Measurements from ENCODE around the gene CD151. TPM values are rescaled to one million over a fixed set of nuclear protein-coding genes. Genes with fewer than 3 reads are reported as not detected.

The CD151 gene
- total RNA-seq, 1 experiment from 2014 or later = 233 TPM

DNA sequence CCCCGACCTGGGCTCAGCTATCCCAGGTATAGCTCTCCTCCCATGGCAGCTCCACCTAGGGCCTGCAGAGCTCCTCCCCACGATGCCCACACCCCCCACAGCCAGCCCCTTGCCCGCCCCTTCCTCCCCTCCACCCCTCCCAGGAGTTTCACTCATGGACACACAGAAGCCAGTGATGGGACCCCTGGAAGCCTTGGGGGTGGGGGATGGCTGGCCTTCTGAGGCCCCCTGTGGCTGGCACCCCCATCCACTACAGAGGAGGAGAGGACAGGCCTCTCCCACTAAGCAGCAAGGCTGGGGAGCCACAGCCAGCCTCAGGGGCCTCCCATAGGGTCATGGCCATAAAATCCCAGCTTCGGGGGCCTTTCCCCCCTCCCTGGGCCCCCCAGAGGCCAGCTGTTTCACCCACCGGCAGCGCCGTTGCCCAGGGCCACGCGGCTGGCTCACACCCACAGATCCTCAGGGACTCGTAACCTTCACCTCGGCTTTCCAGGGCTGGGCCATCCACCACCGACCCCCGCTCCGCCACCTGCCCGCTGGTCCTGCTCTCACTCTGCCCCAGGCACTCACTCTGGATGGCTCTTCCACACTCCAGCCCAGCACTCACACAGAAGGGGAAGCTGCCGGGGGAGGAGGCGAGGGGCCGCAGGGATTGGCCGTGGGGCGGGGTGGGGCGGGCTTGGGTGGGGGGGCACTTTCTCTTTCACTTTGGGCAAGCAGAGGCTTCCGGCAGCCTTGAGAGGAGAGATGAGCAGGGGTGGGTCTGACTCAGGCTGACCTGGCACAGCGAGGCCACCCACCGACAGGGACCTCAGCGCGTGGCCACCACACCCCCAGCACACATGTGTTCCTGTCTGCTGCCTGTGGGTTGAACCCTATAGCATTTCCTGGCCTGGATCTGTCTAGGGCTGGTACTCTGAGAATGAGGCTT, 36.9 kb upstream of the CD151 start:
- DNase-seq (ENCODE audit: low read depth, low spot score) = peak; percentile 60
- in situ Hi-C loops (cut with HindIII; ENCODE audit: low pct_unique_long_range_greater_than_20kb, low sequenced_read_pairs) = no loop called here

DNA sequence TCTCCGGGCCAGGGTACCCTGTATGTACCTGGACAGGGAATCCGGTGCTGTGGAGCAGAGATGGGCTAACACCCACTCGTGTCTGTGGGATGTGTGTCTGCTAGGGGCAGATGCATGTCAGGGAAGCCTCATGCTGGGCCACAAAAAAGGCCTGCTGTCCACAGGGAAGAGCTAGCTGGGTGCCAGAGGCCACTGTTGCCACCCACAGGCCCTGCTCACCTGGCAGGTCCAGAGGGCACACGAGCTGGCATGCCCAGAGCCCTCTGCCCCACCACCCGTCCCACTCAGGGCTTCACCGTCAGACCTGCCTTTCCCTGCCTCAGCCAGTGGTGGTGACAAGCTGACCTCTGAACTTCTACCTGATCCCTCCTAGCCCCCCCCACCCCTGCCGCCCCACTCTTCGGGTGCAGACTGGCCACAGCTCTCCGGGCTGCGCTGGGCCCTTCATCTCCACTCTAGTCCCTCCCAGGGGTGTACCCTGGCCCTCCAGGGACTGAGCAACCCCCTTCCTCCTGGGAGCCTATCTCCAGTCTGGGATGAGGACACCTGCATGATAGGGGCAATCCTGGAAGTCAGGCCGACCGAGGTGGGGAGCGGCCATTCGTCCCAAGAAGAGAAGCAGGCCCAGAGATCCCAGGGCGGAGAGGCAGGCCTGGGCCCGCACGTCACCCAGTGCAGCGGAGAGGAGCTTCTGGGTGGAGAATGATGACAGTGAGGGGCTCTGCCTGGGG, 36.0 kb upstream of the CD151 start:
- DNase-seq (ENCODE audit: low read depth, low spot score) = no peak
- in situ Hi-C loops (cut with HindIII; ENCODE audit: low pct_unique_long_range_greater_than_20kb, low sequenced_read_pairs) = no loop called here

DNA sequence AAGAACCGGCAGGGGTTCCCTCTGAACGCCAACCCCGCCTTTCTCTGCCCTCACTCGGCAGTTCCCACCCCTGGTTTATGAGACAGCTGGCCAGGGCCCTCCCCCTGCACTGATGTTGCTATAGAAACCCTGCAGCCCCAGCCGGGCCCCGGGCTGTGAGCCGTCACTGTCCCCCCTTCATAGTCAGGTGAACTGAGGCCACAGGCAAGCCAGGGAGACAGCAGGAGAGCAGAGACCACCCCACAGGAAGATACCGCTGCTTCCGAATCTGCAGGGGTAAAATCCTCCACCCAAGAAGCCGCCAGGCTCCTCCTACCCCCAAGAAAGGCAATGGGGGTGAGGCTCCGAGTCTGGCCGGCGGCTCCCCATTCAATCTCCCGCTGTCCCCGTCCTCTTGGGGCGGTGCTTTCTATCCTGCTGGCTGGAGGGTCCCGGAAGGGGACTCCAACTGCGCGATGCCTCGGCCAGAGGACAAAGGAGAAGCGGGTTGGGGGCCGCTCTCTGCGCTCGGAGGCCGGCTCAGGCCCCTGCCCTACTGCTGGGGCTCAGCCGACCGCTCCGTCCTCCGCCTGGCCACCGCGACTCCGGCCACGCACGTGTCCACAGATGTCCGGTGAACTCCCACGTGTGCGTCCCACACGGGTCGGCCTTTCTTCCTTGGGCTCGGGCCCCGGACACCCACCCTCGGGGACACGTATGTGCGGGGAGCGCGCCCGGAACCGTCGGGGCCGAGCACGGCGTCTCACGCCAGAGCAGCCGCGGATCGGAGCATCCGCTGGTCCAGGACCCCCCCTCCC, 35.3 kb upstream of the CD151 start:
- peak; percentile 65 for DNase-seq (ENCODE audit: low read depth, low spot score)
- in situ Hi-C loops (cut with HindIII; ENCODE audit: low pct_unique_long_range_greater_than_20kb, low sequenced_read_pairs) = no loop called here

DNA sequence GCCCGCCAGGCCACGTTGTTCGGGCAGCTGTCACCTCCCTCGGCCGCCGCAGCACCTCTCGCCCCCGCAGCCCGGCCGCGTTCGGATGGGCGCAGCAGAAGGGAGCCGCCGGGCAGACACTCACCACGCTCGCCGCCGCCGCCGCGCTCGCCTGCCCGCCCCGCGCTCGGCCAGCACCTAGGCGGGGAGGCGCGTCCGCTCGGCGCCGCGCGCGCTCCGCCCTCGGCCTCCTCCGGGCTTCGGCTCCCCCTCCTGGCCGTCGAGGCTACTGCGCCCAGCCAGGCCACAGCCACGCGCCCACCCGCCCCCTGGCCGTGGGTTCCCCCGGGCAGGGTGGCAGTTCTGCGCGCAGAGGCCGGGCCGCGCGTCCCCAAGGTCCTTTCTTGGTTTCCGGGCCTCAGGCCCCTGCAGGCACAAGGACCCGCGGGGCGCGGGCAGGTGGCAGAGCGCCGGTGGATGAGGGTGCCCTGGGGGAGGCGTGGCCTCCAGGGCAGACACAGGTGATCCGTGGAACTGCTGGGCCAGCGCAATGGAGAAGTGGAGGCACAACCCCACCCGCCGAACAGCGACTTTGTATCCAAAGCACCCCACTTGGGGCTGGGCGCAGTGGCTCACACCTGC, 34.5 kb upstream of the CD151 start, which contains the start of gene SLC25A22:
SLC25A22 (minus strand) TSS at position 189 of the 621 bp plus-strand sequence. CDS start 3,275 bp downstream, outside the sequence.
- in situ Hi-C loops (cut with HindIII; ENCODE audit: low pct_unique_long_range_greater_than_20kb, low sequenced_read_pairs) = no loop called here

DNA sequence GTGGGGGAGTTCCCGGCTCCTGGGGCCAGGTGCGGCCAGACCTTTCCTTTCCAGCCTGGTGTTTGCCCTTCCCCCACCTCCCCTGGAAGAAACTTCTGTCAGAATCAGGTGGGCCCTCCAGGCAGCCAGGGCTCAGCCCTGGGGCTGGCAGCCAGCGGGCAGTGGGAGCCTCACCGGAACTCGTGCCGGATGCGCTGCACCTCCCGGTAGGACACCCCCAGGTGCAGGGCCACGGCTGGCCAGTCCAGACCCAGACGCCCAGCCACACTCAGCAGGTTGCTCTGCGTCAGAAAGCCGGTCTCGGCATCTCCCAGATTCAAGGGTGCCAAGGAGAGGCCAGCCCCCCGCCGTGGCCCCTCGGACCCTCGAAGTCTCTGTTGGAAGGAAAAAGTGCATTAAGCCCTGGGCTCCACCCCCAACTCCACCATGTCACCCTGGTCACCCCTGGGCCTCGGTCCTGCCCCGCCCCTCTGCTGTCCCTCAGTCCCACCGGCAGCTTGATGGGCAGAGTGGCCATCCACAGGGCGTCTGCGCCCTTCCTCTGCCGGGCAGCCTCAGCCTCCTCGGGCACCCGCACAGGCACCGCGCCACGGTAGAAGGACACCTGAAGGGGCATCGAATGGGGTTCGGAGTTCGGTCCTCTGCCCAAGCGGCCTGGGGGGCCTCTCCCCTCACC, 33.0 kb upstream of the CD151 start:
- no peak for DNase-seq (ENCODE audit: low read depth, low spot score)
- in situ Hi-C loops (cut with HindIII; ENCODE audit: low pct_unique_long_range_greater_than_20kb, low sequenced_read_pairs) = no loop called here

More for the DNA sequence above, 34.5 kb upstream of the CD151 start, which contains the start of gene SLC25A22:
- DNase-seq (ENCODE audit: low read depth, low spot score) = peak; percentile 76

DNA sequence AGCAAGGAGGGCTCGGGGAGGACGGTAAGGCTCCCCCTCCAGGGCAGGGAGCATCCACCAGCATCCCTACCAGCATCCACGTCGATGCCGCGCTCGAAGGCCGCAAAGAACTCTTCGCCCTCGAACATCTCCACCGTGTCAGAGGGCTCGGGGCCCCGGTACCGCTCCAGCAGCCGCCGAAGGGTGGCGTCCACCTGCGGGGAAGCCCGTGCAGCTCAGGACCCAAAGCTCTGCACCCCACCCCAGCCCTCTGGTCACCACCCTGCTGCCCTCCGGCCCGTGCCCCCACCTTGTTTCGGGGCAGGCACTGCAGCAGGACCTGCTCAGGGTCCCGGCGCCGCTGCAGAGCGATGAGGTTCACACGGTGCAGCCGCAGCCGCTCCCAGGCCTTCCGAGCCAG, 32.3 kb upstream of the CD151 start:
- no peak for DNase-seq (ENCODE audit: low read depth, low spot score)
- in situ Hi-C loops (cut with HindIII; ENCODE audit: low pct_unique_long_range_greater_than_20kb, low sequenced_read_pairs) = no loop called here

DNA sequence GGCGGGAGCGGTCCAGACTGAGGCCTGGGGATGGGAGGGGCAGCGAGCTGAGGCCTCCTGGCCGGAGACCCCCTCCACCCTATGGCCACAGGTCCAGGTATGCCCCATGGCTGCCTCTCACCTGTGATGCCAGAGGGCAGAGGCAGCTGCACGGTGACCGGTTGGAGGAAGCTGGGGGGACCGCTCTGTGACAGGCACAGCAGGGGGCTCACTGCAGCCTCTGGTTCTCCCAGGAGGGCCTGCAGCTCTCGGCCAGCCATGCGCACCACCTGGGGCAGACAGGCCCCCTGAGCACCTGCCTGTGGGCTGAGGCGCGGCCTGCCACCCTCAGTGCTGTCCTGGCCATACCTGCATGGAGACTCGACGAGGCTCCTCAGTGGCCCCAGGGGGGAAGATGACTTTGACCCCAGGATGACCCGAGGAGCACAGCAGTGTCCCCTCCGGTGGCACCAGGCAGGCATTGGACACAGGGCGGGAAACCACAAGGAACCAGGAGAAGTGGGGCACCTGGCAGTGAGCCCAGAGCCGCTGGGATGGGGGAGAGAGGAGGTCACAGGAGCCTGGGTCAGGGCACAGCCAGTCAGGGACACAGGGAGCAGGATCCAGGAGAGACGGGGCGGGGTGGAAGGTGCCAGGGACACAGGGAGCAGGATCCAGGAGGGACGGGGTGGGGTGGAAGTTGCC, 31.5 kb upstream of the CD151 start:
- no peak for DNase-seq (ENCODE audit: low read depth, low spot score)
- in situ Hi-C loops (cut with HindIII; ENCODE audit: low pct_unique_long_range_greater_than_20kb, low sequenced_read_pairs) = no loop called here

DNA sequence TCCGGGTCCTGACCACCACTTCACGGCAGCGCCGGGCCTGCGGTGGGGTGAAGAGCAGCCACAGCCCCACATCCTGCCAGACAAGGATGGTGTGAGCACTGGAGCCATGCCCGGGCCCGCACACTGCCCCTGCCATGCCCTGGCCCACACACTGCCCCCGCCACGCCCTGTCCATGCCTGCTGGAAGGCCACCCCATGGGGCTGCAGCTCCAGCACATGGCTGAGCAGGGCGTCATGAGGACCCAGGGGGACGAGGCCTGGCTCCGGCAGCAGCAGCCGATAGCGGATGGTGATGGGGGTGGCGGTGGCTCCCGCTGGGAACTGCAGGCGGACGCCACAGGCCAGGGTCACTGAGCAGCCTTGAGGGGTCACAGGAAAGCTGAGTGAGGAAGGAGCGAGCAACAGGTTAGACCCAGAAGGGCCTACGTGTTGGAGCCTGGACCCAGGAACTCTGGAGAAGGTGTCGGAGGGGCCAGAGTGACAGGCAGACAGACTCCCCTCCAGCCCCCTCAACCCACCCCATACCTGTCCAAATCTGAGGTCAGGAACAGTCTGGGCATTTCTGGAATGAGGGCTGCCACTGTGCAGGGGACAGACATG, 30.6 kb upstream of the CD151 start:
- in situ Hi-C loops (cut with HindIII; ENCODE audit: low pct_unique_long_range_greater_than_20kb, low sequenced_read_pairs) = no loop called here
- DNase-seq (ENCODE audit: low read depth, low spot score) = no peak

DNA sequence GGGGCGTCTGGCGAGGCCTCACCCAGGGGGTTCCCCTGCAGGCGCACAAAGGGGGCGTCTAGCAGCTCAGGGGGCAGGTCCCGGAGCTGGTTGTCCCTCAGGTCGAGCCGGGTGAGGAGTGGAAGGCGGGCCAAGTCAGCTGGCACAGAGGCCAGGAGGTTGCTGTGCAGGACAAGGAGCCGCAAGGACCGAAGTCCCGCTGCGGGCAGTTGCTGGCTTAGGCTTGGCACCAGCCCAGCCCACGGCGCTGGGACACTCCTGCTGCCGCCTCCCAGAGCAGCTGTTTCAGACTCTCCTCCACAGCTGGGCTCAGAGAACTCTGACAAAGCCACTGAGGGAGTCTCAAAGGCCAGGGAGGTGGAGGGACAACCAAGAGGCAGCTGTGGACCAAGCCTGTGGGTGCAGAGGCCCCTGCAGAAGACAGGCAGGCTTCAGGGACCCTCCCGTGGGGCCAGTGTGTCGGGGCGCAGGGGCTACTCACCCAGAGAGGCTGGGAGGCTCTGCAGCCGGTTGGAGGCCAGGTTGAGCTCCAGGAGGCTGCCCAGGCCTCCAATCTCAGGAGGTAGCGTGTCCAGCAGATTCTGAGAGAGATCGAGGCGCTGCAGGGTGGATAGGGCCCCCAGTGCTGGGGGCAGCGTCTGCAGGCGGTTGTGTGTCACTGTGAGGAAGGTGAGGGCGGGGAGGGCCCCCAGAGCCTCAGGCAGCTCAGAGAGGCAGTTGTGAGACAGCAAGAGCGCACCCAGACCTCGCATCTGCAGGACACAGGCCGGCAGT, 29.9 kb upstream of the CD151 start:
- DNase-seq (ENCODE audit: low read depth, low spot score) = no peak
- in situ Hi-C loops (cut with HindIII; ENCODE audit: low pct_unique_long_range_greater_than_20kb, low sequenced_read_pairs) = no loop called here

DNA sequence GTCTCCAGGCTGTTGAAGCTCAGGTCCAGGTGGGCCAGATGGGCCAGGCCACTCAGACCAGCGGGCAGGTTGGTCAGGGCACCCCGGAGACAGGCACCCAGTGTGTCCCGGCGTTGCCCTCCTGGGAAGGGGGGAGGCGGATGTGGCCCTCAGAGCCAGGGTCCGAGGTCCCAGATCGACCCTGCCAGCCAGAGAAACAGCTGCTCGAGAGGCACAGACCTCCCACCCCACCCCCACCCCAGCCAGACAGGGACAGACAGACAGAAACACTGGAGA, 29.3 kb upstream of the CD151 start:
- in situ Hi-C loops (cut with HindIII; ENCODE audit: low pct_unique_long_range_greater_than_20kb, low sequenced_read_pairs) = no loop called here
- DNase-seq (ENCODE audit: low read depth, low spot score) = no peak

DNA sequence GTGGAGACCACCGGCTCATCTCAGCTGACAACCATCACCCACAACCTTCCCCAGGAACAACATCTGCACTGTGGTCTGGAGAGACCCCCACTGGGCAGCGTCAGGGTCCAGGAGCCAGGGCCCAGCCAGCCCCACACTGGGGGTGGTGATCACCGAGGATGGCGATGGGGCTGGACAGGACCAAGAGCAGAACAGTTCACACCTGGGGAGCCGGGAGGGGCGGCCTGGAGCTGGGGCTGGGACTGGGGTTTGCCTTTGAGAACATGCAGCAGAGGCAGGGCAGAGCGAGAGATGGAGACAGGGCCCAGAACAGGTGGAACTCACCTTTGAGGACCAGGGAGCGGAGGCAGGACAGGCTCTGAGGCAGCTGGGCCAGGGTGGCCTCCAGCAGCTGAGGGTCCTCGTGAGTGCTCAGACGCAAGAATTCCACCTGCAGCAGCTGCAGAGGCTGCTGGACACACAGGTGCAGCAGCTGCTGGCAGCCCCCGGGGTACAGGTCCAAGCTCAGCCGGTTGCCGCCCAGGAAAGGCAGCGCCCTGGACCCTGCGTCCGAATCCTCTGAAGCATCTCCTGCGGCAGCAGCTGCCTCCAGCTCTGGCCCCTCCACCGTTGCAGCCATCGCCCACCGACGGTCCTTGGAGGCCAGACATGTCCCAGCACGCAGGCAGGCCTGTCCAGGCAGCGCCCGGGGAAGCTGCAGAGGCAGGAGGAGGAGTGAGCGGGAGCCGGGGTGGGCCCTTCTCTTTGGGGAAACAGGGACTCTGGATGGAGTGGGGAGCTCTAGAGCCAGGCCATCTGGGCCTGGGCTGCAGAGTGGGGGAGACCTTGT, 28.8 kb upstream of the CD151 start:
- in situ Hi-C loops (cut with HindIII; ENCODE audit: low pct_unique_long_range_greater_than_20kb, low sequenced_read_pairs) = no loop called here
- DNase-seq (ENCODE audit: low read depth, low spot score) = no peak

DNA sequence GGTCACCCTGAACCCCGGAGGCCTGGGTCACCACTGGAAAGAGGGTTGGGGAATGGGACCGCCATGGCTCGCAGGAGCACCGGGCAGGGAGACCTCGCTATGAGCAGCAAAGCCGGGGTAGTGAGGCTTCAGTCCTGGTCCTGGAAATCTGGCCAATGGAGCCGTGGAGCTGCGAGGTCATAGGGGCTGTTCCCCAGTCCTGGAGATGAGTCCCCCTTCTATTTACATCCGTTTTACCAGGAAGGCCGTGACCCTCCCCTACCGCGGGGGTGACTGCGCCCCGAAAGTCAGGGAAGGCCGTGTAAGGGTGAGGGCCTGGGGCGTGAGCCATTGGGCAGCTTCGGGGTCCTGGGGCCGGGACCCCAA, 28.2 kb upstream of the CD151 start:
- in situ Hi-C loops (cut with HindIII; ENCODE audit: low pct_unique_long_range_greater_than_20kb, low sequenced_read_pairs) = no loop called here
- no peak for DNase-seq (ENCODE audit: low read depth, low spot score)

DNA sequence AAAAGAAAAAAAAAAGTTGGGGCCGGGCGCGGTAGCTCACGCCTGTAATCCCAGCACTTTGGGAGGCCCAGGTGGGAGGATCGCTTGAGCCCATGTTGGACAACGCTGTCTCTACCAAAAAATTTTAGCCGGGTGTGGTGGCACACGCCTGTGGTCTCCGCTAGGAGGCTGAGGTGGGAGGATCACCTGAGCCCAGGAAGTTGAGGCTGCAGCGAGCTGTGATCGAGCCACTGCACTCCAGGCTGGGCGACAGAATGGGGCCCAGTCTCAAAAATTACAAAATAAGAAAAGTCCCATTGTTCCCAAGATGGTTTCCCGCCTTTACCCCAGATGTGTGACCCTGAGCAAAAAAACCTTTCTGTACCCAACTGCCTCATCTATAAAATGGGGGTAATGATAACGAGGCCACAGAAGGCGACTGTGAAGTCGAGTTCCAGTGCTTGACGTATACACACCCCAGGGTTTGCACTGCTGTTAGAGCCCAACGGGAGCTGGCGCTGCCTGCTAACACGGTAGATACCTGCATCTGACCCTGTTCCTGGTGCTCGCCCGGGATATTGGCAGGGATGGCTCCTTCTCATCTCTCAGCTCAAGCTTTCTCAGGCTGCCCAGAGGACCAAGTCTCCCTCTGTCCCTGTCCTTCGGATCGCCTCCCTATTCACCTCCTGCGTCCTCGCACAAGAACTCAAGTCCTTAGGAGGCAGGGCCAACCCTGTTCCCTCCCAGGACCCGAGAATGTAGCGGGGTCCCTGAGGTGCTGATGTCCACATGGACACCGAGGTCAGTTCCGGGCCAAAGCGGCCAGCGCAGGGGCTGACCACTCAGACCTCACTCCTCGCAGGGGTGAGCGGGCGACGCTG, 24.1 kb upstream of the CD151 start:
- no peak for DNase-seq (ENCODE audit: low read depth, low spot score)
- in situ Hi-C loops (cut with HindIII; ENCODE audit: low pct_unique_long_range_greater_than_20kb, low sequenced_read_pairs) = no loop called here
